Body of pancreas (tissue), 4 donors: ENCODE measurements around the gene SAG.

ENCODE experiments used
- POLR2A ChIP-seq, 3 donors: fragments of 450-650 bp; IDR thresholded peaks; one replicate each; pipeline ENCODE4 v1.6.1; 2016; ENCODE audit warnings: antibody characterized with exemption in 3 of 3, mild to moderate bottlenecking in 2 of 3
- TF ChIP-seq, protein P1 (sequence below), 7 experiments: fragments of 450-650 bp in 4 of 7; fragments of 200-600 bp in 3 of 7; sonication (generic) in 3 of 7; IDR thresholded peaks; one replicate each; pipeline ENCODE4 v1.5.1; 2016 to 2019; ENCODE audit warnings: antibody characterized with exemption in 7 of 7

DNA sequence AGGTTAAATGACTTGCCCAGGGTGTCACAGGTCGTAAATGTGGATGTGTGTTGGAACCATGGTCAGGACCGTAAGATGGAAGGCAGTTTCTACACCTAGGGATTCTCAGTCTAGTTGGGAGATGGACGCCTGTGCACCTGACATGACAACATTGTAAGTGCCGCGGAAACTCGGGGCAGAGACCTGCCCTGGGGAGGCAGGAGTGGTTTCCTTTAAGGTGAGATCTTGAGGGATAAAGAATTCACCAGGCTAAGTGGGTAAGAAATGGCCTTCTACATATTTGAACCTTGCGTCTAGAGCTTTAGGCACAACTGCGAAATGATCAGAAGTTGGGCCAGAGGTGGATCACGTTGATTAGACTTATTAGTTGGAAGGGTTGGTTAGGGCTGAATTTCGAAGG is 48.3 kb downstream of the SAG start:
- TF ChIP-seq POLR2A (IDR thresholded peaks at IDR 0.05): no peak
- TF ChIP-seq, protein P1, sequence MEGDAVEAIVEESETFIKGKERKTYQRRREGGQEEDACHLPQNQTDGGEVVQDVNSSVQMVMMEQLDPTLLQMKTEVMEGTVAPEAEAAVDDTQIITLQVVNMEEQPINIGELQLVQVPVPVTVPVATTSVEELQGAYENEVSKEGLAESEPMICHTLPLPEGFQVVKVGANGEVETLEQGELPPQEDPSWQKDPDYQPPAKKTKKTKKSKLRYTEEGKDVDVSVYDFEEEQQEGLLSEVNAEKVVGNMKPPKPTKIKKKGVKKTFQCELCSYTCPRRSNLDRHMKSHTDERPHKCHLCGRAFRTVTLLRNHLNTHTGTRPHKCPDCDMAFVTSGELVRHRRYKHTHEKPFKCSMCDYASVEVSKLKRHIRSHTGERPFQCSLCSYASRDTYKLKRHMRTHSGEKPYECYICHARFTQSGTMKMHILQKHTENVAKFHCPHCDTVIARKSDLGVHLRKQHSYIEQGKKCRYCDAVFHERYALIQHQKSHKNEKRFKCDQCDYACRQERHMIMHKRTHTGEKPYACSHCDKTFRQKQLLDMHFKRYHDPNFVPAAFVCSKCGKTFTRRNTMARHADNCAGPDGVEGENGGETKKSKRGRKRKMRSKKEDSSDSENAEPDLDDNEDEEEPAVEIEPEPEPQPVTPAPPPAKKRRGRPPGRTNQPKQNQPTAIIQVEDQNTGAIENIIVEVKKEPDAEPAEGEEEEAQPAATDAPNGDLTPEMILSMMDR (IDR thresholded peaks at IDR 0.05): no peak
